Testis (tissue), 3 donors: ENCODE measurements around the gene EHBP1. TPM values are rescaled to one million over a fixed set of nuclear protein-coding genes. Genes with fewer than 3 reads are reported as not detected.

ENCODE experiments used
- DNase-seq: peaks from one replicate; pipeline ENCODE4 v3.0.0-alpha.2; 2019
- H3K27ac ChIP-seq, 2 donors: fragments of 200-600 bp; sonication (generic); one replicate each; pipeline ENCODE4 v1.5.1; 2019
- H3K27me3 ChIP-seq: fragments of 200-600 bp; sonication (generic); one replicate; pipeline ENCODE4 v1.5.1; 2019
- H3K36me3 ChIP-seq: fragments of 200-600 bp; sonication (generic); one replicate; pipeline ENCODE4 v1.5.1; 2017; ENCODE audit warnings: low read depth; ENCODE audit errors: missing control alignments
- H3K4me1 ChIP-seq: fragments of 200-600 bp; sonication (generic); one replicate; pipeline ENCODE4 v1.5.1; 2019
- H3K4me3 ChIP-seq, 2 donors: fragments of 200-600 bp; sonication (generic); one replicate each; pipeline ENCODE4 v1.5.1; 2017 to 2019
- H3K9me3 ChIP-seq: fragments of 200-600 bp; sonication (generic); one replicate; pipeline ENCODE4 v1.5.1; 2017
- POLR2A ChIP-seq: fragments of 450-650 bp; IDR thresholded peaks from one replicate; pipeline ENCODE4 v1.6.1; 2017; ENCODE audit warnings: antibody characterized with exemption, mild to moderate bottlenecking, moderate library complexity
- WGBS, 2 donors: methylation state at CpG; one replicate each; pipeline ENCODE4 v1.1.5; 2018; 5-methylcytosine and 5-hydroxymethylcytosine counted together
- intact Hi-C: fragments of 100-400 bp; cut with DNase I; formaldehyde crosslinking; loops from one replicate; pipeline ENCODE4 v1.15.1; 2023; ENCODE audit warnings: low total_unique reads
- polyA plus RNA-seq: library from polyadenylated mRNA; stranded (reverse); fragments of 350-450 nt; fragmentation: Illumina TruSeq; extraction: RNeasy Lipid Tissue Mini Kit (QIAGEN cat#74804); gene quantifications from one replicate; pipeline ENCODE4 v1.2.3, GENCODE V29; 2014; ENCODE audit warnings: low read depth, low replicate concordance; ENCODE audit not compliant: insufficient read depth
- total RNA-seq, 2 donors: library from RNA; depleted of rRNA; stranded (reverse); fragments of >200 nt; gene quantifications; one replicate each; pipeline ENCODE4 v1.2.3, GENCODE V29; 2016
- TF ChIP-seq, protein P1 (sequence below), 3 experiments: fragments of 450-650 bp in 2 of 3; fragments of 200-600 bp in 1 of 3; sonication (generic) in 1 of 3; IDR thresholded peaks; one replicate each; pipeline ENCODE4 v1.5.1; 2016 to 2019; ENCODE audit warnings: antibody characterized with exemption in 3 of 3, mild to moderate bottlenecking in 2 of 3, moderate library complexity in 1 of 3

The EHBP1 gene
- total and polyA plus RNA-seq, 3 donors from 2014 or later, result 69.3 to 99.5 (median 86.8) TPM

GRCh38 chr2:62817995-62818713 lies 112.6 kb downstream of the EHBP1 start:
- no peaks in the 10 kb centered on the region for H3K4me1 ChIP-seq

DNA sequence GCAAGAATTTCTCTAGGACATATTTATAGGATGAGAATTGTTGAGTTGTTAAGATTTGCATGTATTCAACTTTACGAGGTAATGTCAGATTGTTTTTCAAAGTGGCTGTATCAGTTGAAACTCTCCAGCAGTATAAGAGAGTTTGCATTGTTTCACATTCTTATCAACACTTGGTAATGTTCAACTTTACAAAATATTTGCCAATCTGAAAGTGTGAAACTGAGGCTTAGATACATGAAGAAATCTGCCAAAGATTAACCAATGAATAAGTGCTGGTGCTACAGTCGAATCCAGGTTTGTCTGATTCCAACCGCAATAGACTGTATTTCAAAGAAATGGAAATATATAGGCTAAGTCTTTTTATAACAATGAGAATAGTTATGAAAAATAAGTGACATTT lies 117.0 kb downstream of the EHBP1 start:
- Histone ChIP-seq H3K27ac (no peak overlapping the region), H3K4me3 (no peak overlapping the region), H3K27me3 (no peaks in the 10 kb centered on the region), H3K4me1 (no peaks in the 10 kb centered on the region), H3K36me3 (no peaks in the 10 kb centered on the region), H3K9me3 (no peaks in the 10 kb centered on the region)
- intact Hi-C loops, result no loop called here
- TF ChIP-seq, protein P1, sequence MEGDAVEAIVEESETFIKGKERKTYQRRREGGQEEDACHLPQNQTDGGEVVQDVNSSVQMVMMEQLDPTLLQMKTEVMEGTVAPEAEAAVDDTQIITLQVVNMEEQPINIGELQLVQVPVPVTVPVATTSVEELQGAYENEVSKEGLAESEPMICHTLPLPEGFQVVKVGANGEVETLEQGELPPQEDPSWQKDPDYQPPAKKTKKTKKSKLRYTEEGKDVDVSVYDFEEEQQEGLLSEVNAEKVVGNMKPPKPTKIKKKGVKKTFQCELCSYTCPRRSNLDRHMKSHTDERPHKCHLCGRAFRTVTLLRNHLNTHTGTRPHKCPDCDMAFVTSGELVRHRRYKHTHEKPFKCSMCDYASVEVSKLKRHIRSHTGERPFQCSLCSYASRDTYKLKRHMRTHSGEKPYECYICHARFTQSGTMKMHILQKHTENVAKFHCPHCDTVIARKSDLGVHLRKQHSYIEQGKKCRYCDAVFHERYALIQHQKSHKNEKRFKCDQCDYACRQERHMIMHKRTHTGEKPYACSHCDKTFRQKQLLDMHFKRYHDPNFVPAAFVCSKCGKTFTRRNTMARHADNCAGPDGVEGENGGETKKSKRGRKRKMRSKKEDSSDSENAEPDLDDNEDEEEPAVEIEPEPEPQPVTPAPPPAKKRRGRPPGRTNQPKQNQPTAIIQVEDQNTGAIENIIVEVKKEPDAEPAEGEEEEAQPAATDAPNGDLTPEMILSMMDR (IDR thresholded peaks at IDR 0.05), result no peak
- TF ChIP-seq POLR2A, result no peak
- no peak for DNase-seq
- WGBS, 2 donors, result 85 to 88% methylated on average over 3 of the region's 3 CpGs

More at GRCh38 chr2:62817995-62818713, 112.6 kb downstream of the EHBP1 start:
- 90 to 94% methylated on average over 2 of the region's 2 CpGs for WGBS, 2 donors
- H3K36me3 ChIP-seq, result no peaks in the 10 kb centered on the region
- no peak overlapping the region for H3K4me3 ChIP-seq
- TF ChIP-seq, protein P1 (IDR thresholded peaks at IDR 0.05), result no peak
- TF ChIP-seq POLR2A, result no peak
- DNase-seq, result no peak
- intact Hi-C loops, result no loop called here
- no peaks in the 10 kb centered on the region for H3K27me3 ChIP-seq
- no peaks in the 10 kb centered on the region for H3K9me3 ChIP-seq
- no peak overlapping the region for H3K27ac ChIP-seq

DNA sequence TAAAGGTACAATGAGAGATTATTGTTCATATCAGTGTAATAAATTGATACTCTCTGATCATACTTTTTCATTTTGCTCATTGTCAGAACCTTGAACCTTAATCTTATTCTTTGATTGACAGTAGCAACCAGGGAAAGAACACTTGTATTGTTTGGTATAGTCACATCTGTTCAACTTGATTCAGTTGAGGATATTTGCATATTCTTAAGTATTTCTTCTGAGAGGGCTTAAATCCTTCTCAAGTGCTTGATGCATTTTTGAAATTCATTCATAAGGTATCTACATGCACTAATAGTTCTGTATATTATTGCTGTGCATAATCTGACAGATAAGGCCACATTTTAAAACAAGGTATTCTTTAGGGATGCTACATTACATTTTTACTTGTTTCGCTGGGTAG lies 118.9 kb downstream of the EHBP1 start:
- whole genome bisulfite sequencing, 2 donors, result 86 to 87% methylated on average over 1 of the region's 1 CpG
- Histone ChIP-seq H3K4me3 (no peak overlapping the region), H3K9me3 (no peaks in the 10 kb centered on the region), H3K36me3 (no peaks in the 10 kb centered on the region), H3K27ac (no peak overlapping the region), H3K27me3 (no peaks in the 10 kb centered on the region), H3K4me1 (no peaks in the 10 kb centered on the region)
- no peak for TF ChIP-seq POLR2A
- TF ChIP-seq, protein P1 (IDR thresholded peaks at IDR 0.05), result no peak
- DNase-seq, result no peak
- intact Hi-C loops, result no loop called here

DNA sequence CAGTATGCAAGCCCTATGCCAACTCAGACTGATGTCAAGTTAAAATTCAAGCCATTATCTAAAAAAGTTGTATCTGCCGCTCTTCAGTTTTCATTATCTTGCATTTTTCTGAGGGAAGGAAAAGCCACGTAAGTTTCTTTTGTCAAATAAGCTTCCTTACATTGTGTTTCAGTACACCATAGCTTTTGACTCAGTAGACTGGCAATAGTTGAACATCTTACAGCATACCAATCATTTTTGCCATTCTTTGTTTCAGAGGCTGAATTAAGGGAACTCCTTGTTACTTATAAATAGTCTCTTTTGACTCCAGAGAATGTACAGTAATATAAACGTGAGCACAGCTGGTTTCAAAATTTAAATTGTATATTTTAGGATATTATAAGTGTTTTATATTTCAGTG lies 120.6 kb downstream of the EHBP1 start:
- Histone ChIP-seq H3K36me3 (no peaks in the 10 kb centered on the region), H3K4me1 (no peaks in the 10 kb centered on the region), H3K27me3 (no peaks in the 10 kb centered on the region), H3K4me3 (no peak overlapping the region), H3K9me3 (no peaks in the 10 kb centered on the region), H3K27ac (no peak overlapping the region)
- TF ChIP-seq, protein P1 (IDR thresholded peaks at IDR 0.05), result no peak
- TF ChIP-seq POLR2A, result no peak
- 56 to 67% methylated on average over 3 of the region's 3 CpGs for WGBS, 2 donors
- intact Hi-C loops, result no loop called here
- DNase-seq, result no peak
